Body of pancreas (tissue), 4 donors: ENCODE results near the gene GAS5.
A peak's percentile ranks its signal among the peaks of the same experiment; 100 is the strongest.

ENCODE experiments used
- POLR2A ChIP-seq, 3 donors: fragments of 450-650 bp; IDR thresholded peaks; one replicate each; pipeline ENCODE4 v1.6.1; 2016; ENCODE audit warnings: antibody characterized with exemption in 3 of 3, mild to moderate bottlenecking in 2 of 3
- TF ChIP-seq, protein P1 (sequence below), 7 experiments: fragments of 450-650 bp in 4 of 7; fragments of 200-600 bp in 3 of 7; sonication (generic) in 3 of 7; IDR thresholded peaks; one replicate each; pipeline ENCODE4 v1.5.1; 2016 to 2019; ENCODE audit warnings: antibody characterized with exemption in 7 of 7

DNA sequence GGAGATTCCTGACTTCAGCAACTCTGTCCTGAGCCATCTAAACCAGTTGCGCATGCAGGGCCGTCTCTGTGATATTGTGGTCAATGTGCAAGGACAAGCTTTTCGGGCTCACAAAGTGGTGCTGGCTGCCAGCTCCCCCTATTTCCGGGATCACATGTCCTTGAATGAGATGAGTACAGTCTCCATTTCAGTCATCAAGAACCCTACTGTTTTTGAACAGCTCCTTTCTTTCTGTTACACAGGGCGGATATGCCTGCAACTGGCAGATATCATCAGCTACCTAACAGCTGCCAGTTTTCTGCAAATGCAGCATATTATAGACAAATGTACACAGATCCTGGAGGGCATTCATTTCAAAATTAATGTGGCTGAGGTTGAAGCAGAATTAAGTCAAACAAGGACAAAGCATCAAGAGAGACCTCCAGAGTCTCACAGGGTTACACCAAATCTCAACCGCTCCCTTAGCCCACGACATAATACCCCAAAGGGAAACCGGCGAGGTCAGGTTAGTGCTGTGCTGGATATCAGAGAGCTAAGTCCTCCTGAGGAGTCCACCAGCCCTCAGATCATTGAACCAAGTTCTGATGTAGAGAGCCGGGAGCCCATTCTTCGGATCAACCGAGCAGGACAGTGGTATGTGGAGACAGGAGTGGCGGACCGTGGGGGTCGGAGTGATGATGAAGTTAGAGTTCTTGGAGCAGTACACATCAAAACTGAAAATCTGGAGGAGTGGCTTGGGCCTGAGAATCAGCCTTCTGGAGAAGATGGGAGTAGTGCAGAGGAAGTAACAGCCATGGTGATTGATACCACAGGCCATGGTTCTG is 2.7 kb upstream of the GAS5 start:
- peak in 1 of 3 donors; percentile 35 for TF ChIP-seq POLR2A (IDR thresholded peaks at IDR 0.05)
- TF ChIP-seq, protein P1, sequence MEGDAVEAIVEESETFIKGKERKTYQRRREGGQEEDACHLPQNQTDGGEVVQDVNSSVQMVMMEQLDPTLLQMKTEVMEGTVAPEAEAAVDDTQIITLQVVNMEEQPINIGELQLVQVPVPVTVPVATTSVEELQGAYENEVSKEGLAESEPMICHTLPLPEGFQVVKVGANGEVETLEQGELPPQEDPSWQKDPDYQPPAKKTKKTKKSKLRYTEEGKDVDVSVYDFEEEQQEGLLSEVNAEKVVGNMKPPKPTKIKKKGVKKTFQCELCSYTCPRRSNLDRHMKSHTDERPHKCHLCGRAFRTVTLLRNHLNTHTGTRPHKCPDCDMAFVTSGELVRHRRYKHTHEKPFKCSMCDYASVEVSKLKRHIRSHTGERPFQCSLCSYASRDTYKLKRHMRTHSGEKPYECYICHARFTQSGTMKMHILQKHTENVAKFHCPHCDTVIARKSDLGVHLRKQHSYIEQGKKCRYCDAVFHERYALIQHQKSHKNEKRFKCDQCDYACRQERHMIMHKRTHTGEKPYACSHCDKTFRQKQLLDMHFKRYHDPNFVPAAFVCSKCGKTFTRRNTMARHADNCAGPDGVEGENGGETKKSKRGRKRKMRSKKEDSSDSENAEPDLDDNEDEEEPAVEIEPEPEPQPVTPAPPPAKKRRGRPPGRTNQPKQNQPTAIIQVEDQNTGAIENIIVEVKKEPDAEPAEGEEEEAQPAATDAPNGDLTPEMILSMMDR (IDR thresholded peaks at IDR 0.05): no peak
